DOHH2 (cell line): Measurements from ENCODE around the gene TEX26.

ENCODE experiments used
- H3F3A ChIP-seq: fragments of 200-600 bp; sonication (generic), shearing (Covaris generic); 2 replicates; pipeline ENCODE4 v1.6.0; 2016; ENCODE audit warnings: antibody characterized with exemption, mild to moderate bottlenecking; ENCODE audit not compliant: control insufficient read depth, insufficient read depth
- H3K27ac ChIP-seq: fragments of 200-600 bp; sonication (generic); 2 replicates; pipeline ENCODE4 v1.5.1; 2014; ENCODE audit warnings: low read depth, mild to moderate bottlenecking, low read length, moderate library complexity
- H3K27me3 ChIP-seq: fragments of 200-600 bp; sonication (generic); 2 replicates; pipeline ENCODE4 v1.6.1; 2014; ENCODE audit warnings: mild to moderate bottlenecking, low read length, mixed read lengths; ENCODE audit not compliant: control insufficient read depth
- H3K36me3 ChIP-seq: fragments of 200-600 bp; sonication (generic); 2 replicates; pipeline ENCODE4 v1.6.1; 2014; ENCODE audit warnings: mild to moderate bottlenecking, low read length, moderate library complexity, mixed read lengths; ENCODE audit not compliant: control insufficient read depth
- H3K4me1 ChIP-seq: fragments of 200-600 bp; sonication (generic); 2 replicates; pipeline ENCODE4 v1.6.1; 2014; ENCODE audit warnings: mild to moderate bottlenecking, low read length, mixed read lengths; ENCODE audit not compliant: control insufficient read depth
- H3K4me2 ChIP-seq: fragments of 200-600 bp; sonication (generic); 2 replicates; pipeline ENCODE4 v1.6.0; 2014; ENCODE audit warnings: mild to moderate bottlenecking, low read length, moderate library complexity
- H3K4me3 ChIP-seq: fragments of 200-600 bp; sonication (generic); 2 replicates; pipeline ENCODE4 v1.5.1; 2014; ENCODE audit warnings: mild to moderate bottlenecking, low read length, mixed read lengths
- H3K79me2 ChIP-seq: fragments of 200-600 bp; sonication (generic); 2 replicates; pipeline ENCODE4 v1.6.1; 2014; ENCODE audit warnings: mild to moderate bottlenecking, low read length, mixed read lengths; ENCODE audit not compliant: control insufficient read depth
- H3K9me2 ChIP-seq: fragments of 200-600 bp; sonication (generic); replicated peaks from 2 replicates; pipeline ENCODE4 v1.6.1; 2014; ENCODE audit warnings: mild to moderate bottlenecking, low read length, mixed read lengths; ENCODE audit not compliant: control insufficient read depth
- H3K9me3 ChIP-seq: fragments of 200-600 bp; sonication (generic); 2 replicates; pipeline ENCODE4 v1.6.1; 2014; ENCODE audit warnings: antibody characterized with exemption, low read length, mixed read lengths; ENCODE audit not compliant: control insufficient read depth, insufficient read depth
- H4K20me1 ChIP-seq: fragments of 200-600 bp; sonication (generic); 2 replicates; pipeline ENCODE4 v1.6.0; 2014; ENCODE audit warnings: low read depth, mild to moderate bottlenecking, antibody characterized with exemption, low read length, moderate library complexity; ENCODE audit not compliant: control insufficient read depth, insufficient read depth
- EZH2phosphoT487 ChIP-seq: fragments of 200-600 bp; sonication (generic); IDR thresholded peaks from 2 replicates; pipeline ENCODE4 v1.6.1; 2017; ENCODE audit warnings: borderline replicate concordance, mild to moderate bottlenecking, antibody characterized with exemption, low read length, moderate library complexity, mixed read lengths
- TF ChIP-seq, protein P1 (sequence below): fragments of 200-600 bp; sonication (generic); IDR thresholded peaks from one replicate; pipeline ENCODE4 v1.5.1; 2014; ENCODE audit warnings: antibody characterized with exemption, mild to moderate bottlenecking, low read depth, low read length; ENCODE audit not compliant: poor library complexity, severe bottlenecking

Gene TEX26

DNA sequence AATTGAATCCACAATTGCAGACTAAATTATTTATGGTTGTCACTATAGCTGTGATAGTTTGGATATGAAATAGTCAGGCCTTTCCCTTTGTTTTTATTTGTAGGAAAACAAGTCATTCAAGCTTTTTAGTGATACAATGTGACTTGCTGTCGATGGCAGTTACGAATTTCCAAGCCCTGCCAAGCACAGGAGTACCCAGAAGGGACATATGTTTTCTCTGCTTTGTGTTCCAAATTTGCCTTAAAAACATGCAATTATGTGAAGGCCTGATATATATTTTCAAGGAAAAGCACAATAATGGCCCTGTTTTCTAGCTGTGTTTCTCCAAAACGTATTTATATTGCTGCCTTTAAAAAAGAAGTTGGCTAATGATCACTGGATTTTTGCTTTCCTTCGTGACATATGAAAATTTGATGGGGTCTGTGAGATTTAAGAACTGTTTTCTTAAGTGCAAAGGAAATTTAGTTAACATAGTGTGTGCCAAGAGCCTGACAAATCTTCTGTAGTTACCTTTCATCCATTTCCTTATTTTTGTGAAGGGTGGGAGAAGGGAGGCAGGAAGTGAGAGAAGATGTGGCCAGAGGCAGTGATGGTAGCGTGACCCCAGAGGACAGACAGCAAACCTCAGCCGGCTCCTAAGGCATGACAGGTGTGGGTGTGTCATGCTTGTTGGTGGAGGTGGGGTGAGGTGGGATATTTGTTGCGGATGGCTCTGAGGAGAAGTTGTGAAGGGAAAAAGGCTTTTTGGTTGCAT lies 79.6 kb downstream of the TEX26 start:
- no peaks in the 10 kb centered on the region for H3K79me2 ChIP-seq
- no peaks in the 10 kb centered on the region for H3K9me3 ChIP-seq
- peaks cover 8% of the 10 kb centered on the region for H3K27me3 ChIP-seq
- H4K20me1 ChIP-seq: no peaks in the 10 kb centered on the region; the same call in 1 of the 2 replicates
- peak overlapping the region; percentile 6; the same call in 1 of the 2 replicates for H3K4me2 ChIP-seq
- H3K4me1 ChIP-seq: peaks cover 20% of the 10 kb centered on the region
- TF ChIP-seq EZH2phosphoT487: no peak
- TF ChIP-seq, protein P1, sequence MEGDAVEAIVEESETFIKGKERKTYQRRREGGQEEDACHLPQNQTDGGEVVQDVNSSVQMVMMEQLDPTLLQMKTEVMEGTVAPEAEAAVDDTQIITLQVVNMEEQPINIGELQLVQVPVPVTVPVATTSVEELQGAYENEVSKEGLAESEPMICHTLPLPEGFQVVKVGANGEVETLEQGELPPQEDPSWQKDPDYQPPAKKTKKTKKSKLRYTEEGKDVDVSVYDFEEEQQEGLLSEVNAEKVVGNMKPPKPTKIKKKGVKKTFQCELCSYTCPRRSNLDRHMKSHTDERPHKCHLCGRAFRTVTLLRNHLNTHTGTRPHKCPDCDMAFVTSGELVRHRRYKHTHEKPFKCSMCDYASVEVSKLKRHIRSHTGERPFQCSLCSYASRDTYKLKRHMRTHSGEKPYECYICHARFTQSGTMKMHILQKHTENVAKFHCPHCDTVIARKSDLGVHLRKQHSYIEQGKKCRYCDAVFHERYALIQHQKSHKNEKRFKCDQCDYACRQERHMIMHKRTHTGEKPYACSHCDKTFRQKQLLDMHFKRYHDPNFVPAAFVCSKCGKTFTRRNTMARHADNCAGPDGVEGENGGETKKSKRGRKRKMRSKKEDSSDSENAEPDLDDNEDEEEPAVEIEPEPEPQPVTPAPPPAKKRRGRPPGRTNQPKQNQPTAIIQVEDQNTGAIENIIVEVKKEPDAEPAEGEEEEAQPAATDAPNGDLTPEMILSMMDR: no peak
- H3K27ac ChIP-seq: no peak overlapping the region
- H3K9me2 ChIP-seq: no peaks in the 10 kb centered on the region
- no peaks in the 10 kb centered on the region for H3F3A ChIP-seq
- H3K4me3 ChIP-seq: no peak overlapping the region
- H3K36me3 ChIP-seq: no peaks in the 10 kb centered on the region

DNA sequence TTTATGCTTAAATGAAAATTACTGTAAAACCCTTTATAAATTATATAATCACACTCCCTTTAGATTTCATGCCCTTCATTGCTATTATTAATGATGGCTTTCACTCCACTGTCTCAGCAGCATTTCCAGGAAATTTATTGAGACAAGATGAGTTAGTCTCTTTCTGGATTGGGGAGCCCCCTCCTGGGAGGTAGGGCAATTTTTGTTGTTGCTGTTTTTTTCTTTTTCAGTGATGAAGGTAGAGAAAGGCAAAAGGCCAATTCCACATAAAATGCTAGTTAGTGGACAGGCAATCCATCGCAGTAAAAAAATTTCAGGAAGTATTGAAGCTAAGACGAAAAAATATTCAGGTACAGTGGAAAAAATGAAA lies 80.2 kb downstream of the TEX26 start:
- TF ChIP-seq EZH2phosphoT487: no peak
- TF ChIP-seq, protein P1: peak; percentile 29
- H3K4me1 ChIP-seq: peaks cover 20% of the 10 kb centered on the region
- H3K27ac ChIP-seq: no peak overlapping the region
- no peaks in the 10 kb centered on the region for H3K9me2 ChIP-seq
- H3K79me2 ChIP-seq: no peaks in the 10 kb centered on the region
- no peak overlapping the region for H3K4me3 ChIP-seq
- H3F3A ChIP-seq: no peaks in the 10 kb centered on the region
- H3K9me3 ChIP-seq: no peaks in the 10 kb centered on the region
- H3K36me3 ChIP-seq: no peaks in the 10 kb centered on the region
- no peak overlapping the region for H3K4me2 ChIP-seq
- peaks cover 4% of the 10 kb centered on the region; the same call in 1 of the 2 replicates for H3K27me3 ChIP-seq
- no peaks in the 10 kb centered on the region; the same call in 1 of the 2 replicates for H4K20me1 ChIP-seq

DNA sequence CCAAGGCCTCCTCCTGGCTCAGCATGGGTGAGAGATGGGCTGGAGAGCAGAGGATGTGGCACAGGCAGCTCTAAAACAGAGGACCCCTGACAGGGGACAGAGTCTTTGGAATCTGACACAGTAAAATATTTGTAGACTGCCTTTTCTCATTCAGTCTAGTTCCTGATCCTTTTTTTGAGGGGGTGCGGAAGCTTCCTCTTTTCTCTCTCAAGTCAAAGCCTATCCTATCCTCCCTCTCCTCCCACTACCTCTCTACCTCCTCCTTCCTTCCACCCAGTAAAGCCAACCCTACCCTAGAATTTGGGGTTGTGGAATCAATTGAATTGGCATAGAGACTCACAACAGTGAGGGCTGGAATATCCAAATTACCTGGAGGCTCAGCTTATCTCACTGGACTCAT lies 82.0 kb downstream of the TEX26 start:
- peaks cover 20% of the 10 kb centered on the region for H3K4me1 ChIP-seq
- H4K20me1 ChIP-seq: no peaks in the 10 kb centered on the region; the same call in 1 of the 2 replicates
- no peaks in the 10 kb centered on the region for H3K9me2 ChIP-seq
- no peak overlapping the region for H3K4me3 ChIP-seq
- no peak overlapping the region for H3K27ac ChIP-seq
- no peaks in the 10 kb centered on the region for H3F3A ChIP-seq
- no peaks in the 10 kb centered on the region for H3K79me2 ChIP-seq
- peaks cover 8% of the 10 kb centered on the region; the same call in 1 of the 2 replicates for H3K27me3 ChIP-seq
- no peaks in the 10 kb centered on the region for H3K36me3 ChIP-seq
- TF ChIP-seq, protein P1: no peak
- TF ChIP-seq EZH2phosphoT487: no peak
- no peaks in the 10 kb centered on the region for H3K9me3 ChIP-seq
- no peak overlapping the region for H3K4me2 ChIP-seq
